Measurements from ENCODE around the gene C20orf96. TPM values are rescaled to one million over a fixed set of nuclear protein-coding genes. Genes with fewer than 3 reads are reported as not detected.

Gene C20orf96
- total RNA-seq, 1 donor = 2.2 TPM

- no peak for DNase-seq (ENCODE audit: insufficient read length, low spot score, missing footprints)
- no peaks in the 10 kb centered on the region for H3K9me3 ChIP-seq (ENCODE audit: low read depth, low read length)
- H3K4me1 ChIP-seq (ENCODE audit: insufficient read depth, low read length) = peaks cover 19% of the 10 kb centered on the region
- no peaks in the 10 kb centered on the region for H4K20me1 ChIP-seq (ENCODE audit: insufficient read depth, low read length)
- no peaks in the 10 kb centered on the region for H3K27me3 ChIP-seq (ENCODE audit: insufficient read depth, low read length)
- no peaks in the 10 kb centered on the region for H3K79me2 ChIP-seq (ENCODE audit: insufficient read depth, low read length)
- no peak overlapping the region for H2AFZ ChIP-seq (ENCODE audit: low read length)
- H3K36me3 ChIP-seq (ENCODE audit: insufficient read depth, low read length) = no peaks in the 10 kb centered on the region
- no peak overlapping the region for H3K4me2 ChIP-seq (ENCODE audit: insufficient read depth, low read length)
- TF ChIP-seq CTCF (IDR thresholded peaks at IDR 0.05; ENCODE audit: extremely low read depth, low read depth, low read length) = no peak
- H3K27ac ChIP-seq (ENCODE audit: low read depth, low read length) = no peak overlapping the region
- H3K4me3 ChIP-seq (ENCODE audit: insufficient read depth, low read length) = no peak overlapping the region
Observed at GRCh38 chr20:311609-312008, 21.1 kb upstream of the C20orf96 start.

- H2AFZ ChIP-seq (ENCODE audit: low read length) = no peak overlapping the region
Observed at GRCh38 chr20:310645-311044, 20.1 kb upstream of the C20orf96 start.

GRCh38 chr20:309841-310644, 19.5 kb upstream of the C20orf96 start:
- Histone ChIP-seq H3K9me3 (ENCODE audit: low read depth, low read length) (no peaks in the 10 kb centered on the region), H3K79me2 (ENCODE audit: insufficient read depth, low read length) (no peaks in the 10 kb centered on the region), H3K4me2 (ENCODE audit: insufficient read depth, low read length) (peak overlapping the region; percentile 99), H3K27me3 (ENCODE audit: insufficient read depth, low read length) (no peaks in the 10 kb centered on the region), H3K4me1 (ENCODE audit: insufficient read depth, low read length) (peaks cover 16% of the 10 kb centered on the region), H4K20me1 (ENCODE audit: insufficient read depth, low read length) (no peaks in the 10 kb centered on the region), H3K4me3 (ENCODE audit: insufficient read depth, low read length) (peak overlapping the region; percentile 78), H3K27ac (ENCODE audit: low read depth, low read length) (peak overlapping the region; percentile 98), H2AFZ (ENCODE audit: low read length) (peak overlapping the region; percentile 96), H3K36me3 (ENCODE audit: insufficient read depth, low read length) (no peaks in the 10 kb centered on the region)
- no peak for TF ChIP-seq CTCF (IDR thresholded peaks at IDR 0.05; ENCODE audit: extremely low read depth, low read depth, low read length)
- DNase-seq (ENCODE audit: insufficient read length, low spot score, missing footprints) = peak; percentile 99

More at GRCh38 chr20:310645-311044, 20.1 kb upstream of the C20orf96 start:
- Histone ChIP-seq H3K27me3 (ENCODE audit: insufficient read depth, low read length) (no peaks in the 10 kb centered on the region), H3K36me3 (ENCODE audit: insufficient read depth, low read length) (no peaks in the 10 kb centered on the region), H3K4me1 (ENCODE audit: insufficient read depth, low read length) (peaks cover 16% of the 10 kb centered on the region), H3K4me2 (ENCODE audit: insufficient read depth, low read length) (peak overlapping the region; percentile 99), H4K20me1 (ENCODE audit: insufficient read depth, low read length) (no peaks in the 10 kb centered on the region), H3K9me3 (ENCODE audit: low read depth, low read length) (no peaks in the 10 kb centered on the region), H3K79me2 (ENCODE audit: insufficient read depth, low read length) (no peaks in the 10 kb centered on the region), H3K27ac (ENCODE audit: low read depth, low read length) (peak overlapping the region; percentile 98), H3K4me3 (ENCODE audit: insufficient read depth, low read length) (no peak overlapping the region)
- DNase-seq (ENCODE audit: insufficient read length, low spot score, missing footprints) = no peak
- no peak for TF ChIP-seq CTCF (IDR thresholded peaks at IDR 0.05; ENCODE audit: extremely low read depth, low read depth, low read length)

GRCh38 chr20:309306-309840, 18.8 kb upstream of the C20orf96 start:
- no peaks in the 10 kb centered on the region for H3K9me3 ChIP-seq (ENCODE audit: low read depth, low read length)
- peak overlapping the region; percentile 96 for H2AFZ ChIP-seq (ENCODE audit: low read length)
- peaks cover 16% of the 10 kb centered on the region for H3K4me1 ChIP-seq (ENCODE audit: insufficient read depth, low read length)
- peak overlapping the region; percentile 78 for H3K4me3 ChIP-seq (ENCODE audit: insufficient read depth, low read length)
- peak overlapping the region; percentile 98 for H3K27ac ChIP-seq (ENCODE audit: low read depth, low read length)
- no peaks in the 10 kb centered on the region for H3K79me2 ChIP-seq (ENCODE audit: insufficient read depth, low read length)
- no peaks in the 10 kb centered on the region for H4K20me1 ChIP-seq (ENCODE audit: insufficient read depth, low read length)
- DNase-seq (ENCODE audit: insufficient read length, low spot score, missing footprints) = peak; percentile 48
- TF ChIP-seq CTCF (IDR thresholded peaks at IDR 0.05; ENCODE audit: extremely low read depth, low read depth, low read length) = no peak
- H3K36me3 ChIP-seq (ENCODE audit: insufficient read depth, low read length) = no peaks in the 10 kb centered on the region
- no peaks in the 10 kb centered on the region for H3K27me3 ChIP-seq (ENCODE audit: insufficient read depth, low read length)
- H3K4me2 ChIP-seq (ENCODE audit: insufficient read depth, low read length) = peak overlapping the region; percentile 99

All from osteoblast (primary cell).